HG02840 (cell line): ENCODE data around the gene TMEM163.
"Not testable (repeated sequence)": the region's sequence is repeated elsewhere in the genome, so short reads cannot be mapped to it uniquely, and the experiment has no call there.

Source experiments
- ATAC-seq: cut with Tn5 transposase; IDR thresholded peaks from one replicate; pipeline ENCODE4 v1.9.1; 2021; ENCODE audit warnings: mild to moderate bottlenecking, moderate library complexity, moderate number of reproducible peaks; ENCODE audit not compliant: unreplicated experiment, low FRiP score

The TMEM163 gene

GRCh38 chr2:134718817-134719814 is at the start of gene TMEM163:
TSS of gene TMEM163 (minus strand) at chr2:134719000.
- no peak for ATAC-seq

GRCh38 chr2:134766583-134766982 is 47.8 kb upstream of the TMEM163 start:
- no peak for ATAC-seq

DNA sequence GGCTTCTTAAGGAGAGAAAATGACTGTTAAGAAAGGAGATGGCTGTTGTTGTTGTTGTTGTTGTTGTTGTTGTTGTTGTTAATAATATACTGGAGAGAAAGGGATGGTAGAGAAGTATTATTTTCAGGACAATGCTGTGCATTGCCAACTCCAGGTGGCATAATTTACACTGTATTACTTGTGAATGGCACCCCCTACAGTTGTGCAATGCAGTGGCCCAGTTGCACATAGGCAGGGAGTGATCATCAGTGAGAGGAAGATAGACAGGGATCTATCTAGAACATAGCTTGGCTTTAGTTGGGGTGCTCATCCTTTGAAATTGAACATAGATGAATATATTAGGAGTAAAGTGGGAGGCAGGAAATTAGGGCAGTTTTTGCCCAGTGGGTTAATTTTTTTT is 47.2 kb upstream of the TMEM163 start:
- no peak for ATAC-seq

GRCh38 chr2:134764164-134764563 is 45.4 kb upstream of the TMEM163 start:
- ATAC-seq: no peak

DNA sequence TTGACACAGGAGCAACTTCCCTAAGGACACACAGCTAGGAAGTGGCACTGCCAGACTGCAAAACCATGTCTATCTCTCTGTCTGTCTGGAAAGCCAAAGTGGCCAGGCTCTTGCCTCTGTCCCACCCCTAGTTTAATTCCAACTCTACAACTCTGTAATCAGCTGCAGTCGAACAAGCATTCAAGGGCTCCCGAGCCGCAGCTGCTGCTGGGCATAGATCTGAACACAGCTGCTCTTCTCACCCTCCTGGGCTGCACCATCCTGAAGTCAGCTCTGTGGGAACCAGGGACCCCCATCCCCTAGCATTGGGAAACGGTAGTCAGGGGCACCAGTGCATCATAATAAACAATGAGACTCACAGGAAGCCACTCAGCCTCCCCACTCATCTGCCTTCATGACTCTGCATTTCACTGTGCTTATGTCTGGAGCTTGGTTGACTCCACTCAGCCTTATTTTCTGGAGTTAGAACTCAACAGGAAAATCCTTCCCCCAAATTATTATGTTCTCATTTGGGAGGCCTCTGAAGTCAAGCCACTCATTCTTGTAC is 44.4 kb upstream of the TMEM163 start:
- no peak for ATAC-seq

DNA sequence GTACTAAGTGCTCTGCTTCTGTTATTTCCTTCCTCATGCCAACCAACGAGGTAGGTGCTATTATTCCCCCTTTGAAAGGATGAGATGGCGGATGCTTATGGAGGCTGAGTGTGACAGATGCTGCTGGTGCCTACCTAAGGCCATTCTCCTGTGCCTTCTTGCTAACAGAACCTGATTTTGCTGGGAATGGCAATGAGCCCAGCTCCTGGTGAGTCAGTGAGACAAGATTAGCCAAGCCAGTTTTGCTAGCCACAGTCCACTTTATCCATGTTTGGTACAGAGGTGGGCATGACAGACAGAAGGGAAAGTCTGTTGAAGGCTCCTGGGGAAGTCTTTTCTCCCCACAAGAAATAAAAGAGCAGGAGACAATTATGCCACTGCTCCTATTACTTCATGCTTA is 43.7 kb upstream of the TMEM163 start:
- no peak for ATAC-seq

- no peak for ATAC-seq
These were observed 41.6 kb upstream of the TMEM163 start for GRCh38 chr2:134760385-134760784.

GRCh38 chr2:134758633-134759032 is 39.8 kb upstream of the TMEM163 start:
- ATAC-seq: no peak

DNA sequence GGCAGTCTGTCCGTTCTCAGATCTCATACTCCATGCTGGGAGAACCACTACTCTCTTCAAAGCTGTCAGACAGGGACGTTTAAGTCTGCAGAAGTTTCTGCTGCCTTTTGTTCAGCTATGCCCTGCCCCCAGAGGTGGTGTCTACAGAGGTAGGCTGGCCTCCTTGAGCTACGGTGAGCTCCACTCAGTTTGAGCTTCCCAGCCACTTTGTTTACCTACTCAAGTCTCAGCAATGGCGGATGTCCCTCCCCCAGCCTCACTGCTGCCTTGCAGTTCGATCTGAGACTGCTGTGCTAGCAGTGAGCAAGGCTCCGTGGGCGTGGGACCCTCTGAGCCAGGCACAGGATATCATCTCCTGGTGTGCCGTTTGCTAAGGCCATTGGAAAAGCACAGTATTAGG is 33.2 kb upstream of the TMEM163 start:
- not testable (repeated sequence) for ATAC-seq

DNA sequence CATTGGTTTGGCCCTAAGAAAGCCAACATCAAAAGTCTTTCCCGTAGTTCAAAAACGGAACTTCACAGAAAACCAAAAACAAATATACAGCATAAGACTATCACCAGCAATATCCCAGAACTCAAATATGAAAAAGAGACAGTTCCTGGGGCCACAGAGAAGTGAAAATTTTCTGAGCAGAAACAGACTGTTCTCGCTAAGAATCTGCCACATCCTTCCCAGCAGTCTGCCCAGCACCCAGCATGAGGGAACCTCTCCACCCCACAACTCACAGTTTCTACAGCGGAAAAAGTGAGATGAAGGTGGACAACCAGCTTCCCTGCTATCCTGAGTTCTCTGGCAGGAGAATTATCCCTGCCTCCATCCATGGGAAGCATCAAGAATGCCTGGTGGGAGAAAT is 26.7 kb upstream of the TMEM163 start:
- ATAC-seq: no peak

GRCh38 chr2:134745023-134745422 is 26.2 kb upstream of the TMEM163 start:
- no peak for ATAC-seq

GRCh38 chr2:134739879-134740301 is 21.1 kb upstream of the TMEM163 start:
- peak; percentile 93 for ATAC-seq

DNA sequence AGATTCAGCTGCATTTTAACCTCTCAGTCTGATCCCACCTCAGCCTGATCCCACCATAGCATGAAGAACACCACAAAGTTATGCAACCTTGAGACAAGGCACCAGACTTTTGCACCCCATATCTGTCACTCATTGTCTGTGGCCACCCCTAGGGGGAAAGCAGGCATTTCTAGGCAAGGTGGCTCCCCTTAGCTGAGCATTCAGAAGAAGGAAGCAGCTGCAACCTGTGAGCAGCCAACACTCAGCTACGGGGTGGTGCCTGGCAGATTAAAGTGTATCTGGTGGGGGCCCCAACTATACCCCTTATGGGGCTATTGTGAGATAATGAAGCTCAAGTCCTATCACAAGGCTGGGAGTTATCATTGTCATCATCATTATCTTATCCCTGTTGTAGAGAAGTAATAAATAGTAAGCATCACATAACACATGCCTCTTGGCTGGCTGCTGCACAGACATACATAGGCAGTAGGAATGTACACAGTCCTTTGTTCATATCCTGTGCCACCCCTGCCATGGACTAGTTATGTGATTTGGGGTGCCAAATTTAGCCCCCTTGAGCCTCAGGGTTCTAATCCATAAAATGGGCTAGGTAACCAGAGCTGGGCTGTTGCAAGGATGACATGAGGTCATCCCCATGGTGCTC is 20.6 kb upstream of the TMEM163 start:
- no peak for ATAC-seq

DNA sequence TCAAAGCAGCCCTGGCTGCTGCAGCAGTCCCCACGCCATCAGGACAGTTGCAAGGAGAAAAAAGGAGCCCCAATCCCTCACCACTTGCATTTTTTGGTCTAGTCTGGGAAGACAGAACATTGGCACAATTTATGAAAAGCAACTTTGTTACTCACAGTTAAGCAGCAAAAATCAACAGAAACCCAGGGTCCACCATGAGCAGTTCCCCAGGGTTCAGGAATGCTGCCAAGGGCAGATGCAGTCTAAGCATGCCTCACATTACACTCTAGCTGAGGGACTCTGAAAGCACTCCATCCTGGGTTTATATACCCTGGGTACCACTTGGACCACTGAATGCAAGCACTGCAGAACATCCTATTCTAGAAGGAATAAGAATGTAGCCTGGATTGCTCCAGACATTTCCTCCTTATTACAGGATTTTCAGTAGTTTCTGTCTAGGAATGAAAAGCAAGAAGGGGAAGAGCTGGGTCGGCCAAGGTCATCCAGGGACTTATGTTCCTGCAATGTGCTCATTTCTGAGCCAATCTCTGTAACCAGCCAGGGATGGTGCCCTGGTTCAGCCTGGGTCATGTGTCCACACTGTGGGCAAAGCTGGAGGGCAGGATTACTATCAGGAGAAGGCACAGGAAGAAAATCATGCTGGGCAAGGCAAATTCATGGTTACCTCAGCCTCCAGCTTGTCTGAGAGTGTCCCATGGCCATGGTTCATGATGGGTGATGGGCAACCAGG is 19.5 kb upstream of the TMEM163 start:
- ATAC-seq: no peak

- ATAC-seq: no peak
These were observed 18.9 kb upstream of the TMEM163 start for GRCh38 chr2:134737671-134738070.

- no peak for ATAC-seq
These were observed 17.5 kb upstream of the TMEM163 start for GRCh38 chr2:134736167-134736880.

- ATAC-seq: no peak
These were observed 9.4 kb upstream of the TMEM163 start for GRCh38 chr2:134728163-134728562.

DNA sequence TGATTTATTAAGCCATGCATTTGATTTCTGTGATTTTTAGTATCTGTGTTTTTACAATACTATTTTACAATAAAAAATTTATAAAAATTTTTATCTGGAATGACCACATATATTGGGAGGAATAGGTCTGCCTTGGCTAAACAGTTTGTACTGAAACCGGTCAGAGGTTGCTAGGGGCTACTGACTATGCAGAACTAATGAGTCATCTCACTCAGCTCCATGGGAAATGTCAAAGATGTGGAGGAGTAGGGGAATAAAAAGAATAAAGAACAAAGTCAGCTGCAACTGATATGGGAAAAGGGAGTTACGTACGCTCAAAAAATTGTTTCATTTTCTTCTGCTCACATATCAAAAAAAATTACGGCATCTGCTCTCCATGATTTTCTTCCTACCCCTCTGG is 8.6 kb upstream of the TMEM163 start:
- no peak for ATAC-seq

DNA sequence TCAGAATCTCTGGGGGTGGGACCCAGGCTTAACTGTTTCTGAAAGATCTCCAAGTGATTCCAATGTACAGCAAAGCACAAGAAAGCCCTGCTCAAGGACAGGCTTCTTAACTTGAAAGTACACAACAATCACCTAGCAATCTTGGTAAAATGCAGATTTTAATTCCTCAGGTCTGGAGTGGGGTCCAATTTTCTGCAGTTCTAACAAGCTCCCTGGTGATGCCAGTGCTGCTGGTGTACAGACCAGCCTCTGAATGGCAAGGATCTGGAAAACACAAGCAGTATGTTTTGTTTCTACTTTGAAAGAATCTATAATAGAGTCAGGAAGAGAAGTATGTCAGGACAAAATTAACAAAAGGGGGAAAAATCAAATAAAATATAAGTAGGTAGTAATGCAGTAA is 7.8 kb upstream of the TMEM163 start:
- ATAC-seq: no peak

DNA sequence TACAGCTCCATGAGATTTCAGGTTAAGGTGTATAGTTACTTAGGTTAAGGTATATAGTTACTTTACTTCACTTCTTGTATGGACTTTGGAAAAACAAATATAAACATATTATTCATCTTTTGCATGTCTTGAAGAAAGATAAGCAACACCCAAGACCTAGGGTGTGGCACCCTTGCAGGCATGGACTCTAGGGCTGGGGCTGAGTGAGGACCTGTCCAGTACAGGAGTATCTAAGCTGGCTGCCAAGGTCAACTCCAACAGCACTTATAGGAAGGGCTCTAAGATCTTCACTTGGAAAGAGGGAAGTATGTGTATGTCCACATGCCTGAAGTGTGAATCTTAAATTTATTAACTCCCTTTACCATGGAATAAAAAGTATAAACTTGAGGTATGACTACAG is 7.1 kb upstream of the TMEM163 start:
- ATAC-seq: no peak
